Measurements from ENCODE around the gene SMG9. TPM values are rescaled to one million over a fixed set of nuclear protein-coding genes. Genes with fewer than 3 reads are reported as not detected.

The SMG9 gene
- total and polyA plus RNA-seq, 2 of the 13 experiments (the other 11 are each of a cell fraction or from before 2014, with no cell fraction given), result 16.1 to 18.7 TPM

- BruUV-seq (replicated peaks), result no TSS peak
- no peak for FAIRE-seq
- in situ Hi-C loops (cut with HindIII; ENCODE audit: extremely low pct_ligation_motif_present, low pct_unique_long_range_greater_than_20kb), result no loop called here
Measured at GRCh38 chr19:43797118-43797517, 42.4 kb upstream of the SMG9 start.

DNA sequence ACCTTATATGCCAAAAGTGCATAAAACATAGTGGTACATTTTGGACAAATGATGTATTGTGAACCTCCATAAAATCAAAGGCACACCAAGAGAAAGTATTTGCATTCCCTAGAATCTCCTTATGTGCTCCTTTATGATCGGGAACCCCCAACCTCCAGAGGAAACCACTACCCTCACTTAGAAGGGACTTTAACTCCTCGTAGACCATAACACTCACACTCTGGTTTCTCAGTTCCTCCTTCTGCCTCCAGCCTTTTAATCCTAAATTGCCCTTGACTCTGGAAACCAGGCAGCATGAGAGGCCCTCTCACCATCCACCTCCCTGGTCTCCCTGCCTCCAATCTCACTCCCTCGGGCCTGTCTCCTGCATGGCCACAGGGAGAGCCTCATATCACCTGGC is 35.8 kb upstream of the SMG9 start:
- H3K79me2 ChIP-seq (ENCODE audit: insufficient read depth, low read length), result no peaks in the 10 kb centered on the region
- intact Hi-C loops (cut with micrococcal nuclease; ENCODE audit: unreplicated experiment), result no loop called here
- WGBS (ENCODE audit: low lambda C conversion rate), result 0% methylated on average over 3 of the region's 3 CpGs
- ChIA-PET POLR2A (no interaction called here), CTCF (ENCODE audit: low intra/inter-chr PET ratio, low total read pairs) (no interaction called here)
- ATAC-seq, result no peak
- no peaks in the 10 kb centered on the region for H3K9me3 ChIP-seq (ENCODE audit: low read length)
- no peaks in the 10 kb centered on the region for H3K36me3 ChIP-seq (replicated peaks in 1 of 2; ENCODE audit: control insufficient read depth in 1 of 2, insufficient read depth in 2 of 2, low read length in 2 of 2)
- no peak for DNase-seq (ENCODE audit: low spot score)
- BruUV-seq (replicated peaks), result no TSS peak
- H3K4me3 ChIP-seq (replicated peaks in 1 of 3; ENCODE audit: insufficient read depth in 1 of 3, low read depth in 2 of 3, low read length in 3 of 3), result no peak overlapping the region
- no peak overlapping the region for H3K9ac ChIP-seq (ENCODE audit: insufficient read depth, low read depth, low read length)
- no peak for FAIRE-seq
- H3K4me2 ChIP-seq (ENCODE audit: low read depth, low read length), result no peak overlapping the region
- H3K4me1 ChIP-seq (ENCODE audit: insufficient read depth, low read length), result no peaks in the 10 kb centered on the region
- no peaks in the 10 kb centered on the region for H3K27me3 ChIP-seq (ENCODE audit: control insufficient read depth in 1 of 2, insufficient read depth in 2 of 2, low read length in 2 of 2)
- no peak overlapping the region for H2AFZ ChIP-seq (ENCODE audit: low read length)
- in situ Hi-C loops (cut with HindIII; ENCODE audit: extremely low pct_ligation_motif_present, low pct_unique_long_range_greater_than_20kb), result no loop called here
- no peaks in the 10 kb centered on the region for H4K20me1 ChIP-seq (ENCODE audit: insufficient read depth, low read length)
- no peak overlapping the region for H3K27ac ChIP-seq (ENCODE audit: extremely low read length, insufficient read depth, low read length)
- TF ChIP-seq KDM1A (CRISPR knock-in tag; IDR thresholded peaks at IDR 0.05) (no peak), ZFP91 (CRISPR knock-in tag; IDR thresholded peaks at IDR 0.05; ENCODE audit: borderline replicate concordance) (no peak), KMT2A (CRISPR knock-in tag; IDR thresholded peaks at IDR 0.05) (no peak), ZBTB7A (CRISPR knock-in tag; IDR thresholded peaks at IDR 0.05) (no peak), ZNF879 (CRISPR knock-in tag; IDR thresholded peaks at IDR 0.05) (no peak), RAD21 (CRISPR knock-in tag; IDR thresholded peaks at IDR 0.05) (no peak), HHEX (CRISPR knock-in tag; IDR thresholded peaks at IDR 0.05) (no peak), GTF3A (CRISPR knock-in tag; conservative IDR thresholded peaks at IDR 0.05) (no peak), ZNF552 (CRISPR knock-in tag; IDR thresholded peaks at IDR 0.05; ENCODE audit: borderline replicate concordance) (no peak), MAFK (conservative IDR thresholded peaks at IDR 0.05 in 1 of 2, IDR thresholded peaks at IDR 0.05 in 1 of 2; ENCODE audit: low read length in 2 of 2) (no peak), ZNF572 (CRISPR knock-in tag; IDR thresholded peaks at IDR 0.05) (no peak)

More at GRCh38 chr19:43797118-43797517, 42.4 kb upstream of the SMG9 start:
- no peaks in the 10 kb centered on the region for H3K4me1 ChIP-seq (ENCODE audit: insufficient read depth, low read length)
- ChIA-PET POLR2A (no interaction called here), CTCF (ENCODE audit: low intra/inter-chr PET ratio, low total read pairs) (no interaction called here)
- H3K9me3 ChIP-seq (ENCODE audit: low read length), result no peaks in the 10 kb centered on the region
- no peaks in the 10 kb centered on the region for H4K20me1 ChIP-seq (ENCODE audit: insufficient read depth, low read length)
- H3K27me3 ChIP-seq (ENCODE audit: control insufficient read depth in 1 of 2, insufficient read depth in 2 of 2, low read length in 2 of 2), result peaks cover 0 to 4% of the 10 kb centered on the region in 2 experiments; a peak in 2 of 5 replicates
- TF ChIP-seq KAT8 (CRISPR knock-in tag; IDR thresholded peaks at IDR 0.05), result no peak
- TF ChIP-seq, protein P1, sequence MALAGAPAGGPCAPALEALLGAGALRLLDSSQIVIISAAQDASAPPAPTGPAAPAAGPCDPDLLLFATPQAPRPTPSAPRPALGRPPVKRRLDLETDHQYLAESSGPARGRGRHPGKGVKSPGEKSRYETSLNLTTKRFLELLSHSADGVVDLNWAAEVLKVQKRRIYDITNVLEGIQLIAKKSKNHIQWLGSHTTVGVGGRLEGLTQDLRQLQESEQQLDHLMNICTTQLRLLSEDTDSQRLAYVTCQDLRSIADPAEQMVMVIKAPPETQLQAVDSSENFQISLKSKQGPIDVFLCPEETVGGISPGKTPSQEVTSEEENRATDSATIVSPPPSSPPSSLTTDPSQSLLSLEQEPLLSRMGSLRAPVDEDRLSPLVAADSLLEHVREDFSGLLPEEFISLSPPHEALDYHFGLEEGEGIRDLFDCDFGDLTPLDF (CRISPR knock-in tag; IDR thresholded peaks at IDR 0.05), result no peak
- TF ChIP-seq ZNF605 (CRISPR knock-in tag; IDR thresholded peaks at IDR 0.05), result no peak
- no peaks in the 10 kb centered on the region for H3K36me3 ChIP-seq (replicated peaks in 1 of 2; ENCODE audit: control insufficient read depth in 1 of 2, insufficient read depth in 2 of 2, low read length in 2 of 2)
- H3K27ac ChIP-seq (ENCODE audit: extremely low read length, insufficient read depth, low read length), result no peak overlapping the region
- WGBS (ENCODE audit: low lambda C conversion rate), result 40% methylated on average over 2 of the region's 6 CpGs
- DNase-seq (ENCODE audit: low spot score) (no peak), ATAC-seq (no peak)
- intact Hi-C loops (cut with micrococcal nuclease; ENCODE audit: unreplicated experiment), result no loop called here
- no peaks in the 10 kb centered on the region for H3K79me2 ChIP-seq (ENCODE audit: insufficient read depth, low read length)
- H3K9ac ChIP-seq (ENCODE audit: insufficient read depth, low read depth, low read length), result no peak overlapping the region
- H3K4me2 ChIP-seq (ENCODE audit: low read depth, low read length), result no peak overlapping the region
- H3K4me3 ChIP-seq (replicated peaks in 1 of 3; ENCODE audit: insufficient read depth in 1 of 3, low read depth in 2 of 3, low read length in 3 of 3), result no peak overlapping the region
- H2AFZ ChIP-seq (ENCODE audit: low read length), result no peak overlapping the region

Measured in HepG2 (cell line).